ENCODE measurements around the gene RPGRIP1L.

RPGRIP1L gene

GRCh38 chr16:53636978-53637377, 66.7 kb downstream of the RPGRIP1L start:
- no peaks in the 10 kb centered on the region for H3K4me1 Mint-ChIP-seq

GRCh38 chr16:53632526-53632925, 71.1 kb downstream of the RPGRIP1L start:
- H3K27ac Mint-ChIP-seq = peak overlapping the region in 1 of 2 donors; percentile 53
- H3K4me3 Mint-ChIP-seq = no peak overlapping the region
- ATAC-seq (no peak), DNase-seq (no peak)
- no peaks in the 10 kb centered on the region for H3K27me3 Mint-ChIP-seq
- no peaks in the 10 kb centered on the region for H3K4me1 Mint-ChIP-seq
- H3K9me3 Mint-ChIP-seq = no peaks in the 10 kb centered on the region

More at GRCh38 chr16:53636978-53637377, 66.7 kb downstream of the RPGRIP1L start:
- ATAC-seq (no peak), DNase-seq (no peak)
- no peaks in the 10 kb centered on the region for H3K9me3 Mint-ChIP-seq
- H3K27ac Mint-ChIP-seq = no peak overlapping the region
- H3K4me3 Mint-ChIP-seq = no peak overlapping the region
- H3K27me3 Mint-ChIP-seq = no peaks in the 10 kb centered on the region

GRCh38 chr16:53631236-53632025, 72.2 kb downstream of the RPGRIP1L start:
- H3K9me3 Mint-ChIP-seq = no peaks in the 10 kb centered on the region
- ATAC-seq (no peak), DNase-seq (no peak)
- no peaks in the 10 kb centered on the region for H3K27me3 Mint-ChIP-seq
- H3K4me1 Mint-ChIP-seq = no peaks in the 10 kb centered on the region
- no peak overlapping the region for H3K27ac Mint-ChIP-seq
- H3K4me3 Mint-ChIP-seq = no peak overlapping the region

- Mint-ChIP-seq H3K9me3 (no peaks in the 10 kb centered on the region), H3K4me1 (no peaks in the 10 kb centered on the region), H3K27me3 (no peaks in the 10 kb centered on the region), H3K27ac (no peak overlapping the region), H3K4me3 (no peak overlapping the region)
- ATAC-seq (no peak), DNase-seq (no peak)
Measured at GRCh38 chr16:53629607-53630312, 73.9 kb downstream of the RPGRIP1L start.

GRCh38 chr16:53629151-53629550, 74.5 kb downstream of the RPGRIP1L start:
- no peak overlapping the region for H3K27ac Mint-ChIP-seq
- ATAC-seq (no peak), DNase-seq (no peak)
- no peaks in the 10 kb centered on the region for H3K9me3 Mint-ChIP-seq
- no peaks in the 10 kb centered on the region for H3K27me3 Mint-ChIP-seq
- H3K4me1 Mint-ChIP-seq = no peaks in the 10 kb centered on the region
- no peak overlapping the region for H3K4me3 Mint-ChIP-seq

- DNase-seq (no peak), ATAC-seq (no peak)
- no peak overlapping the region for H3K4me3 Mint-ChIP-seq
Measured at GRCh38 chr16:53626811-53627210, 76.8 kb downstream of the RPGRIP1L start.

GRCh38 chr16:53626161-53626560, 77.5 kb downstream of the RPGRIP1L start:
- H3K4me3 Mint-ChIP-seq = no peak overlapping the region
- H3K9me3 Mint-ChIP-seq = no peaks in the 10 kb centered on the region
- no peak overlapping the region for H3K27ac Mint-ChIP-seq
- ATAC-seq (no peak), DNase-seq (no peak)
- no peaks in the 10 kb centered on the region for H3K27me3 Mint-ChIP-seq
- H3K4me1 Mint-ChIP-seq = no peaks in the 10 kb centered on the region

More at GRCh38 chr16:53626811-53627210, 76.8 kb downstream of the RPGRIP1L start:
- no peaks in the 10 kb centered on the region for H3K4me1 Mint-ChIP-seq
- no peaks in the 10 kb centered on the region for H3K9me3 Mint-ChIP-seq
- H3K27ac Mint-ChIP-seq = no peak overlapping the region
- H3K27me3 Mint-ChIP-seq = no peaks in the 10 kb centered on the region

GRCh38 chr16:53625221-53625620, 78.4 kb downstream of the RPGRIP1L start:
- DNase-seq (no peak), ATAC-seq (peak; percentile 89)
- no peak overlapping the region for H3K4me3 Mint-ChIP-seq
- no peaks in the 10 kb centered on the region for H3K27me3 Mint-ChIP-seq
- H3K9me3 Mint-ChIP-seq = no peaks in the 10 kb centered on the region
- H3K27ac Mint-ChIP-seq = no peak overlapping the region
- H3K4me1 Mint-ChIP-seq = no peaks in the 10 kb centered on the region

GRCh38 chr16:53622315-53622714, 81.3 kb downstream of the RPGRIP1L start:
- no peak overlapping the region for H3K4me3 Mint-ChIP-seq
- DNase-seq = no peak

GRCh38 chr16:53620476-53620875, 83.2 kb downstream of the RPGRIP1L start:
- no peak overlapping the region for H3K27ac Mint-ChIP-seq
- ATAC-seq = no peak
- no peaks in the 10 kb centered on the region for H3K9me3 Mint-ChIP-seq
- no peaks in the 10 kb centered on the region for H3K27me3 Mint-ChIP-seq
- H3K4me3 Mint-ChIP-seq = no peak overlapping the region
- H3K4me1 Mint-ChIP-seq = no peaks in the 10 kb centered on the region
- no peak for DNase-seq

More at GRCh38 chr16:53622315-53622714, 81.3 kb downstream of the RPGRIP1L start:
- Mint-ChIP-seq H3K27ac (no peak overlapping the region), H3K4me1 (no peaks in the 10 kb centered on the region), H3K27me3 (no peaks in the 10 kb centered on the region), H3K9me3 (no peaks in the 10 kb centered on the region)
- ATAC-seq = no peak

- ATAC-seq = no peak
- Mint-ChIP-seq H3K27me3 (no peaks in the 10 kb centered on the region), H3K9me3 (no peaks in the 10 kb centered on the region)
Measured at GRCh38 chr16:53619235-53619634, 84.4 kb downstream of the RPGRIP1L start.

GRCh38 chr16:53614346-53614745, 89.3 kb downstream of the RPGRIP1L start:
- no peak overlapping the region for H3K4me3 Mint-ChIP-seq
- H3K9me3 Mint-ChIP-seq = no peaks in the 10 kb centered on the region
- no peaks in the 10 kb centered on the region for H3K27me3 Mint-ChIP-seq
- ATAC-seq = no peak
- DNase-seq = no peak
- no peak overlapping the region for H3K27ac Mint-ChIP-seq
- no peaks in the 10 kb centered on the region for H3K4me1 Mint-ChIP-seq

More at GRCh38 chr16:53619235-53619634, 84.4 kb downstream of the RPGRIP1L start:
- Mint-ChIP-seq H3K4me1 (no peaks in the 10 kb centered on the region), H3K27ac (no peak overlapping the region), H3K4me3 (no peak overlapping the region)
- DNase-seq = no peak

GRCh38 chr16:53612003-53612402, 91.7 kb downstream of the RPGRIP1L start:
- DNase-seq (no peak), ATAC-seq (no peak)
- Mint-ChIP-seq H3K4me1 (no peaks in the 10 kb centered on the region), H3K27me3 (no peaks in the 10 kb centered on the region), H3K27ac (no peak overlapping the region), H3K9me3 (no peaks in the 10 kb centered on the region), H3K4me3 (no peak overlapping the region)

GRCh38 chr16:53611179-53611696, 92.4 kb downstream of the RPGRIP1L start:
- no peak for ATAC-seq
- H3K9me3 Mint-ChIP-seq = no peaks in the 10 kb centered on the region
- H3K27me3 Mint-ChIP-seq = no peaks in the 10 kb centered on the region
- H3K4me3 Mint-ChIP-seq = no peak overlapping the region
- H3K4me1 Mint-ChIP-seq = no peaks in the 10 kb centered on the region
- no peak for DNase-seq
- H3K27ac Mint-ChIP-seq = no peak overlapping the region

GRCh38 chr16:53609536-53609935, 94.1 kb downstream of the RPGRIP1L start:
- no peaks in the 10 kb centered on the region for H3K4me1 Mint-ChIP-seq
- no peak for ATAC-seq

GRCh38 chr16:53608094-53608493, 95.6 kb downstream of the RPGRIP1L start:
- no peaks in the 10 kb centered on the region for H3K4me1 Mint-ChIP-seq
- no peak overlapping the region for H3K4me3 Mint-ChIP-seq
- DNase-seq (no peak), ATAC-seq (no peak)
- peak overlapping the region in 1 of 2 donors; percentile 75 for H3K27ac Mint-ChIP-seq
- no peaks in the 10 kb centered on the region for H3K9me3 Mint-ChIP-seq
- no peaks in the 10 kb centered on the region for H3K27me3 Mint-ChIP-seq

More at GRCh38 chr16:53609536-53609935, 94.1 kb downstream of the RPGRIP1L start:
- Mint-ChIP-seq H3K9me3 (no peaks in the 10 kb centered on the region), H3K27ac (no peak overlapping the region), H3K4me3 (no peak overlapping the region), H3K27me3 (no peaks in the 10 kb centered on the region)
- no peak for DNase-seq

Data from stimulated activated naive CD8-positive, alpha-beta T cell treated with anti-CD3 and anti-CD28 coated beads, Interleukin-15, amount 100 ng/mL, for 72 hours (primary cell).